EL (cell line): Measurements from ENCODE around the gene SALL4.
"Not testable (repeated sequence)": the region's sequence is repeated elsewhere in the genome, so short reads cannot be mapped to it uniquely, and the experiment has no call there.

Source experiments
- DNase-seq: peaks from one replicate; pipeline ENCODE4 v3.0.0-alpha.2; 2016

Gene SALL4

DNA sequence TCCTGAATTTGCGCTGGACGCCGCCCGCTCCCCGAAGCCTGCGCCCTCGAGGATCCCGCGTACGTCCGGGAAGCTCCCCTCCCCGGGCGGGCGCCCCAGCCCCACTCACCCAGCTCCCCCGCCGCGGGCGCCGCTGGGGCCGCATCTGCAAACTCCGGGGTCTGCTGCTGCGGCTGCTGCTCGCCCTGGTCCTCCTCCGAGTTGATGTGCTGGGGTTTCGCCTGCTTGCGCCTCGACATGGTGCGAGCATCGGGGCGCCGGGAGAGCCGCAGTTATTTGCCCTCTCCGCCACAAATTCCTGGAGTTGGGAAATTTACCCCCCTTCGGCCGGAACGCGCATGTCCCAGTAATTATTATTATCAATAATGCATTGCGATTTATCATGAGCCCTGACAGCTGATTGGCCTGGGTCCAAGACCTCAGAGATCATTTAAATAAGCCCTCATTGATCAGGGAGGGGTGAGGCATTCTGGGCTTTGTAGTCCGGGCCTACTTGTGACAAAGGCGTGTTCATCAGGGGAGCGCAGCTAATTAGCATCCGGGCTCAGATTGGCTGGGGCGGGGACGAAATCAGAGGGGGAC is at the start of gene SALL4:
SALL4 (minus strand) TSS at position 352 of the 582 bp plus-strand sequence; CDS start at position 239, 113 bp downstream.
- no peak for DNase-seq

DNA sequence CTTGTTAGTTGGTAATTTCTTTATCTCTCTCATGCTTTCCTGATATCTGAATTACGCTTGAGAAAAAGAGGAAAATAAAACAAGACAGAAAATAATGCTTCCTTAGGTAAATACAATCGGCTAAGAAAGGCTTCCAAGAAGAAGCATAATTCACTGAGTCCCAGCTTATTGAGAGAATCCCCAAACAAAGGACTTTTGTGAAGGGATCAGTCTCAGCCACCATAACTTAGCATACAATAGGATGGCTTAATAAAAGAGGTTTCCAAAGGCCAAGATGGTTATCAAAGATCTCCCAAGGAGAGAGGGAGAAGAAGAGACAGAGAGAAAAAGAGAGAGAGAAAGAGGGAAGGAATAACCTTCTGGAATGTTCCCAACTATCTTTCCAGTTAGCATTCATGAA is 46.0 kb upstream of the SALL4 start:
- no peak for DNase-seq

DNA sequence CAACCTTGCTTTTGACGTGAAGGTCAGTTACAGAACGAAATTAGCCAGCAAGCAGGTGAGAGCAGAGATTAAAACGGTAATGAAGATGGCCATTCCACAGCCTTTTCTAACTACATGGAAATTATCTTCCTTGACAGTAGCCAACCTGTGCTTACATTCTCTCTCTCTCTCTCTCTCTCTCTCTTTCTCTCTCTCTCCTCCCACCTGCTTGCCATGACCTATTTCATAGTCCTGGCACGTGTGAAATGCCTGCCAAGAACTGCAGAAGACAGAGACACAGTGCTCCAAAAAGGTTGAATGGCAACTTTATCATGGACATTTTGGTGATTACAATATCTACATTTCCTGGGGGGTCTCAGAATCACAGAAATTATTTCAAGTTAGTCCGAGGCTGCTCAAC is 38.5 kb upstream of the SALL4 start:
- DNase-seq, result no peak

DNA sequence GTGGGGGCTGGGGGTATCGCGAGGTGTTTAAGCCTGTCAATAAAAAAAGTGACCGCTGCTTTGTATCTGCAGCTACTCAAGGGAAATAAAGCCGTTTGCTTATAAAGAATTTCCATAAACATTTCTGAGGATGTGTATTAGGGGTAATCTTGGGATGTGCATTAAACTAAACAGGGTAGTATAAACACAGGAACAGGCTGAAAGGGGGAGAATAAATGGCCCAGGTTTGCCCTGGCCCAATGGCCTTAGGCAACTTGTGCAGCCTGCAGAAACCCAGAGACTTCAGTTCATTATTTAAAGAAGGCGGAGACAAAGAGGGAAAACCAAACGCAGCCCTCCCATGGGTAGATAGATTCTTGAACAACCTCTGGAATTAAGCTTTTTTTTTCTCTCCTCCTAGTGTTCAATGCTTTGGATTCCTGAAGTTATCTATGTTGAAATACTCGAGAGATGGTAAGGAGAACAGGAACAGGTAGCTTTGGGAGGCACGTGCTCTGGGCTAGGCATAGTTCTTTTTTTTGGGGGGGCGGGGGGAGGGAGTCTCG is 35.6 kb upstream of the SALL4 start:
- DNase-seq, result no peak

DNA sequence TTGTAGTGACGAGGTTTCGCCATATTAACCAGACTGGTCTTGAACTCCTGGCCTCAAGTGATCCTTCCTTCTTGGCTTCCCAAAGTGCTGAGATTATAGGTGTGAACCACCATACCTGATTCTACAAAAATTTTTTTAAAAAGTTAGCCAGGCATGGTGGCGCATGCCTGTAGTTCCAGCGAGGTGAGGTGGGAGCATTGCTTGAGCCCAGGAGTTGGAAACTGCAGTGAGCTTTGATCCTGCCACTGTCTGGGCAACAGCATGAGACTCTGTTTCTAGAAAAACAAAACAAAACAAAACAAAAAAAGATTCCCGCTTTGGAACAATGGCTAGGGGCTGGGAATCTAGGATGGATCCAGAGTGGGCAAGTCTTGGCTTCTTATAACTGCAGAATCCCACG is 35.1 kb upstream of the SALL4 start:
- DNase-seq, result no peak

- DNase-seq, result no peak
Measured at GRCh38 chr20:51833326-51833725, 31.0 kb upstream of the SALL4 start.

DNA sequence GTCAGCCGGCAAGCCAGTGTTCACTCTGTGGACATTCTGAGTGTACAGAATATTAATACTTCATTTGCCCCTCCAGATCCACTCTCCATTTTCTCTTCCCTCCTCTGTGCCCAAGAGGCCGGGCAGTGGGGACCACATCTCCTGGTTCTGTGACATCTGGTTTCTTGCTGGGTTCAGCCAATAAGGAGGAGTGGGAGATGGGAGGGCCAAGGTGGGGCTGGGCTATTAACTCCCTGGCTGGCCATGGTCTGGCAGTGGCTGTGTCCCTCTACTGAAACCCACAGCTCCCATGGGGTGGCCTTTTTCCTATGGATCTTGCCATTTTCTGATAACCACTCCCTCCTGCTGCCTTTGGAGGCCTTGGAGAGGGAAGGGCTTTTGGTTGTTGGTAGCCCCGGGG is 30.0 kb upstream of the SALL4 start:
- no peak for DNase-seq

- DNase-seq, result peak; percentile 12
Measured at GRCh38 chr20:51831866-51832265, 29.5 kb upstream of the SALL4 start.

GRCh38 chr20:51830538-51830937 is 28.2 kb upstream of the SALL4 start:
- no peak for DNase-seq

GRCh38 chr20:51828762-51829161 is 26.4 kb upstream of the SALL4 start:
- DNase-seq, result no peak

DNA sequence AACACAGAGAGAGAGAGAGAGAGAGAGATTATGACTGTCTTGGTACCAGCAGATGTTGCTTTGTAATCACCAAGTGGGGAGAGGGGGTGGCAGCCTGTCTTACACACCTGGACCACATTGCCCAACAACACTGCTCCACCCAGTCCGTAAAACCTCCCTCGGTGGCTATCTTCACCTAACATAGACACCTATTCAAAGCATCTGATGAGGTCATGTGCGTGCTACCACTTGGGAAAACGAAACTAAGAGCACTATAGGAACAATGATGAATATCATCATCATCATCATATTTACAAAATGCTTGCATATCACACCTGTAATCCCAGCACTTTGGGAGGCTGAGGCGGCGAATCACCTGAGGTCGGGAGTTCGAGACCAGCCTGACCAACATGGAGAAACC is 24.1 kb upstream of the SALL4 start:
- no peak for DNase-seq

- no peak for DNase-seq
Measured at GRCh38 chr20:51818479-51819008, 16.2 kb upstream of the SALL4 start.

DNA sequence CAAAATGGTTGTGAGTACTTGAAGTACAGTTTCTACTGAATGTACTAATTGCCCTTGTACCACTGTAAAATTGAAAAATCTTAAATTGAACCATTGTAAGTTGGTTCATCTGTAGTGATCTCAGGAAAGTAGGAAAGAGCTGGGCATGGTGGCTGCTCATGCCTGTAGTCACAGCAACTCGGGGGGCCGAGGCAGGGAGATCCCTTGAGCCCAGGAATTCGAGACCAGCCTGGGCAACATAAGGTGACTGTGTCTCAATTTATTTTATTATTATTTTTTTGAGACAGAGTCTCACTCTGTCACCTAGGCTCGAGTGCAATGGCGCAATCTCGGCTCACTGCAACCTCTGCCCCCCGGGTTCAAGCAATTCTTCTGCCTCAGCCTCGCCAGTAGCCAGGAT is 14.5 kb upstream of the SALL4 start:
- DNase-seq, result not testable (repeated sequence)

DNA sequence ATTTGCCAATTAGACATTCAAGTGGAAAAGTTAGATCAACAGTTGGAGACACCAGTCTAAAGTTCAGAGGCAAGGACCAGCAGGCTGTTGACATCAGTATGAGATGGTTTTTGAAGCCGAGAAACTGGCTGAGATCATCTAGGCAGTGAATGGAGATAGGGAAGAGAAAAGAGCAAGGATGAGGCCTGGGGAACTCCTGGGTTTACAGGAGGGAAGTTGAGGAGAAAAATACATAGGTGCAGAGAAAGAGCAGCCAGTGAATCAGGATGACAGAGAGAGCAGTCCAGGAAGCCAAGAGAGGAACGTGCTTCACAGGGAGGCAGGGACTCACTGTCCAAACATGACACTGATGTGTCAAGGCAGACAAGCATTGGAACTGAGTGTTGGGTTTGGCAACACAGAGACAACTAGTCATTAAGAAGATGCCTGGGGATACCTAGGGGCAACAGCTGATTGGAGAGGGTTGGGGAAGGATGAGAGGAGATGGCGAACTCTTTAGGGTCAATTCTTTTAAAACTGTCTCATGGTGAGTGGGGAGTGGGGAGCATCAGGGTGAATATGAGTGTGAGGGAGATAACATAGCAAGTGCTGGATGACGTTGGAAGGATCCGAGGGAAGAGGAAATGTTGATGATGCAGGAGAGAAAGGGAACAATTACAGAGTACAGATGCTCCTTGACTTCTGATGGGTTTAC is 13.2 kb upstream of the SALL4 start:
- no peak for DNase-seq

DNA sequence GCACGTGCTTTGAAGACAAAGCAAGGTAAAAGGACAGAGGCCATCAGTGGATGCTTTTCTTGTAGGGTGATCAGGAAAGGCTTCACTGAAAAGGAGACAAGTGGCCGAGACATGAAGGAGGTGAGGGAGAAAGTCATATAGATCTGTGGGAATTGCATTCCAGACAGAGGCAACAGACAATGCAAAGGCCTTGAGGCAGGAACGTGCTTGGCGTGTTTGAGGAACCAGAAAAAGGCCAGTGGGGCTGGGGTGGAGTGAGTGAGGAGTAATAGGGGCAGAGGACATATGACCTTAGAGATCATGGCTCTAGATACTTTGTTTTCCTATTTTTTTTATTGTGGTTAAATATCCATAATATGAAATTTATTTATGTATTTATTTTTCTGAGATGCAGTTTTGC is 10.5 kb upstream of the SALL4 start:
- no peak for DNase-seq

DNA sequence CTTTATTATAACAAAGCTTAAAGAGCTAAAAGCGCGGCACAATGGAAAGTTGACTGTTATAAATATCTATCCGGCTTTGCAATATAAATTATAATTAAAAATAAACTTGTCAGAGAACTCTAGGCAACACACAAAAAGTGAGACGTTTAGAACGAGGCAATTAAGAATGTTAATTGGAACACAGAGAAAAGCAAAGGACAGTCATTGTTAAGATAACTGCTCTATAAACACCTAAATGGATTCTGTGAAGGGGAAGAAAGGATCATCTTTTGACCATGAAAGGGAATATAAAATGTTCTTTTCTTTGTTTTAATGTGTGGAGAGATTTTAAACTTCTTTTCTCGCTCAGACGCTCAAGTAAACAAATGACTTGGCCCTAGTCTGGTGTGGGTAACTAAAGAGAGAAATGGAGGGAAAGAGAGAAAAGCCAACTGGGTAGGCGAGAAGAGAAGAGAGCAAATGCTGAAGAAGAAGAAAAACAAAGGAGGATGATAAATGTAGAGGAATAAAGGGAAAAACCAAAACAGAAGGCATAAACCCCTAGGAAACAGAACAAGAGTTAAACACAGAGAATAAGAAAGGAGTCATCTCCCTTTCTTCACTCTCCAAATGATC is 9.3 kb upstream of the SALL4 start:
- no peak for DNase-seq

DNA sequence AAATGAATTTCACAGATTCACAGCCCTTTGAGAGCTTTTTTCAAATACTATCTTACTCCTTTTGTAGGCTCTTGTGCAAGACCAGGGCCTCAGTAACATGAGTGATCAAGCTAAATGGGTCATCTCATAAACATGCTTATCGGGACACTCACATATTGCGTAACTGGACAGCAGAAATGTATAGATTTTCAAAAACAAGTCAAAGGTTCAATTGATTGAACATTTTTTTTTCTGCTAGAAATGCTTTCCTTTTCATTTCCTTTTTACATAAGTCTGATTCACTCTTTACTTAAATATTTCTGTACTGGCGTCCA is 8.7 kb upstream of the SALL4 start:
- peak; percentile 21 for DNase-seq

- DNase-seq, result no peak
Measured at GRCh38 chr20:51810155-51811041, 8.1 kb upstream of the SALL4 start.

- DNase-seq, result no peak
Measured at GRCh38 chr20:51807720-51808250, 5.5 kb upstream of the SALL4 start.

- DNase-seq, result no peak
Measured at GRCh38 chr20:51804754-51805153, 2.4 kb upstream of the SALL4 start.

- DNase-seq, result peak; percentile 27
Measured at GRCh38 chr20:51803148-51803854, 980 bp upstream of the SALL4 start.

- no peak for DNase-seq
Measured at GRCh38 chr20:51801823-51802123, 548 bp downstream of the SALL4 start.
